ENCODE results near the gene ETS1. TPM values are rescaled to one million over a fixed set of nuclear protein-coding genes. Genes with fewer than 3 reads are reported as not detected.

Gene ETS1
- total RNA-seq, 4 donors from 2014 or later = 46.3 to 70.6 (median 57.6) TPM

GRCh38 chr11:128576555-128576954 is 10.8 kb downstream of the ETS1 start:
- peak overlapping the region in 1 of 4 donors; percentile 34 for H3K27ac ChIP-seq
- H3K4me1 ChIP-seq = peaks cover 0 to 27% (median 2%) of the 10 kb centered on the region in 4 donors
- H3K27me3 ChIP-seq = no peaks in the 10 kb centered on the region
- H3K4me3 ChIP-seq = no peak overlapping the region
- WGBS, 2 donors = 53 to 57% methylated on average over 8 of the region's 8 CpGs
- H3K9me3 ChIP-seq = peaks cover 0 to 6% (median 0%) of the 10 kb centered on the region in 4 donors
- TF ChIP-seq POLR2A (IDR thresholded peaks at IDR 0.05) (no peak), EP300 (IDR thresholded peaks at IDR 0.05) (no peak), CTCF (IDR thresholded peaks at IDR 0.05) (no peak)
- no peaks in the 10 kb centered on the region for H3K36me3 ChIP-seq
- no peak for DNase-seq (ENCODE audit: low spot score in 2 of 2)

- H3K27ac ChIP-seq = peak overlapping the region in 1 of 4 donors; percentile 11
- DNase-seq (ENCODE audit: low spot score in 2 of 2) = no peak
- no peak for TF ChIP-seq CTCF (IDR thresholded peaks at IDR 0.05)
- no peak for TF ChIP-seq EP300 (IDR thresholded peaks at IDR 0.05)
- TF ChIP-seq POLR2A (IDR thresholded peaks at IDR 0.05) = no peak
Measured at GRCh38 chr11:128575961-128576350, 11.4 kb downstream of the ETS1 start.

GRCh38 chr11:128575174-128575960 is 12.0 kb downstream of the ETS1 start:
- peak overlapping the region in 1 of 4 donors; percentile 11 for H3K27ac ChIP-seq

More at GRCh38 chr11:128575961-128576350, 11.4 kb downstream of the ETS1 start:
- Histone ChIP-seq H3K9me3 (peaks cover 0 to 6% (median 0%) of the 10 kb centered on the region in 4 donors), H3K4me3 (no peak overlapping the region), H3K4me1 (peaks cover 0 to 27% (median 2%) of the 10 kb centered on the region in 4 donors), H3K27me3 (no peaks in the 10 kb centered on the region), H3K36me3 (no peaks in the 10 kb centered on the region)
- 25 to 32% methylated on average over 4 of the region's 4 CpGs for WGBS, 2 donors

GRCh38 chr11:128574576-128575011 is 12.8 kb downstream of the ETS1 start:
- no peak overlapping the region for H3K27ac ChIP-seq
- no peaks in the 10 kb centered on the region for H3K36me3 ChIP-seq
- H3K27me3 ChIP-seq = no peaks in the 10 kb centered on the region
- no peak overlapping the region for H3K4me3 ChIP-seq
- TF ChIP-seq POLR2A (IDR thresholded peaks at IDR 0.05) (no peak), EP300 (IDR thresholded peaks at IDR 0.05) (no peak), CTCF (IDR thresholded peaks at IDR 0.05) (no peak)
- H3K9me3 ChIP-seq = peaks cover 0 to 6% (median 0%) of the 10 kb centered on the region in 4 donors
- 90 to 93% methylated on average over 2 of the region's 2 CpGs for WGBS, 2 donors
- H3K4me1 ChIP-seq = peaks cover 0 to 27% (median 2%) of the 10 kb centered on the region in 4 donors
- DNase-seq (ENCODE audit: low spot score in 2 of 2) = no peak

More at GRCh38 chr11:128575174-128575960, 12.0 kb downstream of the ETS1 start:
- no peak overlapping the region for H3K4me3 ChIP-seq
- no peaks in the 10 kb centered on the region for H3K36me3 ChIP-seq
- TF ChIP-seq CTCF (IDR thresholded peaks at IDR 0.05) = no peak
- no peak for TF ChIP-seq POLR2A (IDR thresholded peaks at IDR 0.05)
- TF ChIP-seq EP300 (IDR thresholded peaks at IDR 0.05) = no peak
- H3K4me1 ChIP-seq = peaks cover 0 to 27% (median 2%) of the 10 kb centered on the region in 4 donors
- H3K27me3 ChIP-seq = no peaks in the 10 kb centered on the region
- WGBS, 2 donors = 73 to 80% methylated on average over 9 of the region's 9 CpGs
- peaks cover 0 to 6% (median 0%) of the 10 kb centered on the region in 4 donors for H3K9me3 ChIP-seq
- DNase-seq (ENCODE audit: low spot score in 2 of 2) = no peak

GRCh38 chr11:128573638-128574037 is 13.7 kb downstream of the ETS1 start:
- no peaks in the 10 kb centered on the region for H3K36me3 ChIP-seq
- no peak overlapping the region for H3K27ac ChIP-seq
- no peak for DNase-seq (ENCODE audit: low spot score in 2 of 2)
- peaks cover 0 to 6% (median 0%) of the 10 kb centered on the region in 4 donors for H3K9me3 ChIP-seq
- TF ChIP-seq EP300 (IDR thresholded peaks at IDR 0.05) (no peak), CTCF (IDR thresholded peaks at IDR 0.05) (no peak)
- peaks cover 0 to 25% (median 2%) of the 10 kb centered on the region in 4 donors for H3K4me1 ChIP-seq
- H3K27me3 ChIP-seq = no peaks in the 10 kb centered on the region
- H3K4me3 ChIP-seq = no peak overlapping the region
- 88 to 91% methylated on average over 5 of the region's 5 CpGs for WGBS, 2 donors
